Left lung (tissue), 10 donors: Measurements from ENCODE around the gene SNX3. TPM values are rescaled to one million over a fixed set of nuclear protein-coding genes. Genes with fewer than 3 reads are reported as not detected.

Experiments
- ATAC-seq: fragments of 200-7000 bp; cut with Tn5 transposase; one replicate; pipeline ENCODE4 v1.9.1; 2020; ENCODE audit warnings: moderate library complexity
- DNase-seq, 4 donors: peaks; one replicate each; pipeline ENCODE4 v3.0.0-alpha.2; 2013 to 2020
- H3K27ac ChIP-seq, 2 donors: fragments of 200-600 bp; sonication (generic) in 1 of 2; one replicate each; pipeline versions ENCODE4 v1.5.0 to v1.8.0; 2020 to 2021
- H3K27me3 ChIP-seq, 2 donors: fragments of 200-600 bp; sonication (generic) in 1 of 2; one replicate each; pipeline versions ENCODE4 v1.5.0 to v1.8.0; 2020 to 2021
- H3K36me3 ChIP-seq, 2 donors: fragments of 200-600 bp; sonication (generic) in 1 of 2; one replicate each; pipeline versions ENCODE4 v1.5.0 to v1.8.0; 2020 to 2021
- H3K4me1 ChIP-seq, 2 donors: fragments of 200-600 bp; one replicate each; pipeline ENCODE4 v1.8.0; 2021
- H3K4me3 ChIP-seq, 2 donors: fragments of 200-600 bp; sonication (generic) in 1 of 2; one replicate each; pipeline versions ENCODE4 v1.5.0 to v1.8.0; 2020 to 2021; ENCODE audit warnings: mild to moderate bottlenecking in 1 of 2
- H3K9me3 ChIP-seq, 2 donors: fragments of 200-600 bp; sonication (generic) in 1 of 2; one replicate each; pipeline versions ENCODE4 v1.5.0 to v1.8.0; 2020 to 2021
- intact Hi-C, 2 donors: fragments of 100-400 bp; cut with DNase I; formaldehyde crosslinking; loops; one replicate each; pipeline versions ENCODE4 v1.11.2 to v1.14.2; 2022
- polyA plus RNA-seq, 6 donors: library from polyadenylated mRNA; unstranded; fragments of 120-200 nt; gene quantifications; one replicate each; pipeline ENCODE4 v1.2.1, GENCODE V29; 2013; ENCODE audit not compliant: insufficient read length in 6 of 6
- total RNA-seq, 2 donors: library from RNA; stranded (reverse); fragmentation: NEBNext Ultra II Directional; extraction: Animal tissue kit (Norgen Biotek cat#: 25700); gene quantifications; one replicate each; pipeline ENCODE4 v1.2.1, GENCODE V29; 2021
- TF ChIP-seq, protein P1 (sequence below), 2 donors: fragments of 200-600 bp; sonication (generic) in 1 of 2; IDR thresholded peaks; one replicate each; pipeline versions ENCODE4 v1.5.0 to v1.8.0; 2021; ENCODE audit warnings: antibody characterized with exemption in 2 of 2
- donor health status: DM: no; HTN: yes; CAD: no.
- donor health status: DM: no; HTN: no; CAD: no.

SNX3 gene
- total and polyA plus RNA-seq, 8 donors = 196 to 284 (median 232) TPM

DNA sequence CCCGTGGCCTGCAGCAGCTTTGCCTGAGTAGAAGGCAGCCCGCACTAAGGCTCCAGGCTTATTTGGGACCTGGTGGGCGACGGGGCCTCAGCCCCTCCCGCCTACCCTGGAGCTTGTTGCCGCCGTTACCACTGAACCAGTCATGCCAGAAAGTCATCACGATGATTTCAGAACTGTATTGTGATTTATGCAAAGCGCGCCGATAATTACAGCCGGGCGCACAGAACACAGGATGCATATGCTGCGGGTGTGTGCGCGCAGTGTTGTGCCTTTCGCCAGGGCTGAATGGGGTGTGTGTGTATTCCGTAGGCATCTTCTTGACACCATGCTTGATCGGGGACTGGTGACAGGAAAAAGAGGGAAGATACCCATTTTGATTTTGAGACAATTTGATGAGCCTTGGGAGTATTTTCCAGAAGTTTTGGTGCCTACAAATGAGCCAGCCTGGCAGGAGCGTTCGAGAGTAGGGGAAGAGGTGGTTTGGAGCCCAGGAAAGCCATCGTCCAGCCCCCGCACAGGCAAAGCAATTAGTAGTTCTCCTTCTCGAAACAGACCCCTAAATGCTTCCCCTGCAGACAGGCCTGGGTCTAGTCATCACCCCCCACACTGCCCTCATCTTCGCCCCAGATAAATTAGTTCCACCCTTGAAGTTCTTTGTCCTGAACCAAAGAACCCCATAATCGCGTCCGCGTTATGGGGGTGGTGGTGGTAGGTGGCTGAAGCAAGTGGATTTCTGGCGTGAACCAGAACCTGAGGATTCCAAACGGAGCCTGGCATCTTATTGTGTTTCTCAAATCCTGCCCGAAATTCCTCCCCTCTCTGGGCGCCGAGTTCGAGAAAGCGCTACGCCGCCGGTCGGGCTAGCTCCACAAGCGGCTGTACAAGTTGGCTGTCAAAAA lies 96.9 kb downstream of the SNX3 start:
- DNase-seq = no peak
- no peak for ATAC-seq
- no peak overlapping the region for H3K27ac ChIP-seq
- no peak overlapping the region for H3K4me3 ChIP-seq
- peaks cover 15 to 46% of the 10 kb centered on the region in 2 donors for H3K4me1 ChIP-seq
- intact Hi-C loops = no loop called here
- TF ChIP-seq, protein P1, sequence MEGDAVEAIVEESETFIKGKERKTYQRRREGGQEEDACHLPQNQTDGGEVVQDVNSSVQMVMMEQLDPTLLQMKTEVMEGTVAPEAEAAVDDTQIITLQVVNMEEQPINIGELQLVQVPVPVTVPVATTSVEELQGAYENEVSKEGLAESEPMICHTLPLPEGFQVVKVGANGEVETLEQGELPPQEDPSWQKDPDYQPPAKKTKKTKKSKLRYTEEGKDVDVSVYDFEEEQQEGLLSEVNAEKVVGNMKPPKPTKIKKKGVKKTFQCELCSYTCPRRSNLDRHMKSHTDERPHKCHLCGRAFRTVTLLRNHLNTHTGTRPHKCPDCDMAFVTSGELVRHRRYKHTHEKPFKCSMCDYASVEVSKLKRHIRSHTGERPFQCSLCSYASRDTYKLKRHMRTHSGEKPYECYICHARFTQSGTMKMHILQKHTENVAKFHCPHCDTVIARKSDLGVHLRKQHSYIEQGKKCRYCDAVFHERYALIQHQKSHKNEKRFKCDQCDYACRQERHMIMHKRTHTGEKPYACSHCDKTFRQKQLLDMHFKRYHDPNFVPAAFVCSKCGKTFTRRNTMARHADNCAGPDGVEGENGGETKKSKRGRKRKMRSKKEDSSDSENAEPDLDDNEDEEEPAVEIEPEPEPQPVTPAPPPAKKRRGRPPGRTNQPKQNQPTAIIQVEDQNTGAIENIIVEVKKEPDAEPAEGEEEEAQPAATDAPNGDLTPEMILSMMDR (IDR thresholded peaks at IDR 0.05) = no peak
- H3K9me3 ChIP-seq = no peaks in the 10 kb centered on the region
- H3K27me3 ChIP-seq = peaks cover 99 to 100% of the 10 kb centered on the region in 2 donors
- H3K36me3 ChIP-seq = no peaks in the 10 kb centered on the region

DNA sequence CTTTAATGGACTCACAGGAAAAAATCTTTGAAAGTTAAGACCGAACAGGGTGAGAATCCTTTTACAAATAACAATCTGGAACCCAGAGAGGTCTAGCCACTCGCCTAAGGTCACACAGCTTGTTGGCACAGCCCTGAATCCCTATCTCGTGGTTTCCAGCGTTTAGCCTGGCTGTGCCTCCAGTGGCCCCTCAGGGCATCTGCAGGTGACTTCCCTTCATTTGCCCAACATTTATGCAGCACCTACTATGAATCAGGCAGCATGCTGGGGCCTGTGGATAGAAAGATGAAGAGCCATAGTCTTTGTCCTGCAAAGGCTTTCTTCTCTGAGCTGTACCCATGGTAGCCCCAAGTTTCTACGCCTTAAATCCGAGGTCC lies 97.6 kb downstream of the SNX3 start:
- no peak for DNase-seq
- ATAC-seq = no peak
- intact Hi-C loops = no loop called here

DNA sequence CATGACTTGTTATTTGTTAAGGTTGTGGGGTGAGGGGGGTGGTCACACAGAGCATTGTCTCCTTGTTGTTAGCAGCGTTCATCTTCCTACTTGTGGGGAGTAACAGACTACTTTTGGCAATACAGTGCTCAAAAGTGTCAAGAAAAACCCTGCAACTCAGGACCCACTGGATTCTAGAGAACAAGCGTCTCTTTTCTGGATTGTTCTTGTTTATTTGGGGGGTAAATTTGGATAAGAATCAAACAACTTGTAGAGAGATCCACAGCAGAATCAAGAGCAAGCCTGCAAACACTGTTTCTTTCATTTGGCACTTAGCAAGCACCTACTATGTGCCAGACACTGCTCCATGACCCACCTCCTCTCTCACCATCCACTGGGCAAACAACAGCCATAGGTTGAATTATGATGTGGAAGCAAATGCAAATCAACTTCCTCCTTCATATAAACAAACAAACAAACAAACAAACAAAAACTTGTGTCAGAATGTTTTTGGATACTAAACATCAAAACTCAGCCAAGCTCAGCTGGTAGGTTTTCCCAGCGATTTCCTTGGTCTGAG lies 99.0 kb downstream of the SNX3 start:
- intact Hi-C loops = no loop called here
- Histone ChIP-seq H3K9me3 (no peaks in the 10 kb centered on the region), H3K27me3 (peaks cover 99 to 100% of the 10 kb centered on the region in 2 donors), H3K4me1 (peaks cover 16 to 37% of the 10 kb centered on the region in 2 donors), H3K27ac (no peak overlapping the region), H3K4me3 (no peak overlapping the region), H3K36me3 (no peaks in the 10 kb centered on the region)
- DNase-seq (no peak), ATAC-seq (no peak)
- TF ChIP-seq, protein P1 (IDR thresholded peaks at IDR 0.05) = no peak

More for the DNA sequence above, 97.6 kb downstream of the SNX3 start:
- H3K9me3 ChIP-seq = no peaks in the 10 kb centered on the region
- peaks cover 99 to 100% of the 10 kb centered on the region in 2 donors for H3K27me3 ChIP-seq
- TF ChIP-seq, protein P1 (IDR thresholded peaks at IDR 0.05) = no peak
- H3K4me3 ChIP-seq = no peak overlapping the region
- H3K36me3 ChIP-seq = no peaks in the 10 kb centered on the region
- no peak overlapping the region for H3K27ac ChIP-seq
- H3K4me1 ChIP-seq = peaks cover 8 to 40% of the 10 kb centered on the region in 2 donors

Other genes with a start within 250 kb of the SNX3 start
- 10 to 100 TPM; 52.0 to 73.1 TPM for gene OSTM1, start 186.3 kb downstream of the SNX3 start, total RNA-seq
- 10 to 100 TPM; 17.7 to 23.8 (median 21.8) TPM for gene OSTM1, start 186.3 kb downstream of the SNX3 start, polyA plus RNA-seq
- not detected for gene NR2E1, start 95.0 kb downstream of the SNX3 start, total RNA-seq
- under 1 TPM in 2 of 6 donors, not detected in 4; 0.06 to 0.07 TPM for gene NR2E1, start 95.0 kb downstream of the SNX3 start, polyA plus RNA-seq
- gene AFG1L, start 34.0 kb upstream of the SNX3 start, total RNA-seq = 10 to 100 TPM in 1 of 2 donors, 1 to 10 TPM in 1; 9.3 to 10.2 TPM
- gene AFG1L, start 34.0 kb upstream of the SNX3 start, polyA plus RNA-seq = 1 to 10 TPM; 5.8 to 8.0 (median 7.3) TPM